ENCODE measurements around the gene AUTS2. TPM values are rescaled to one million over a fixed set of nuclear protein-coding genes. Genes with fewer than 3 reads are reported as not detected.

Gene AUTS2
- total and polyA plus RNA-seq, 2 of the 8 experiments (the other 6 are each of a cell fraction or from before 2014, with no cell fraction given): 25.9 to 101 TPM

DNA sequence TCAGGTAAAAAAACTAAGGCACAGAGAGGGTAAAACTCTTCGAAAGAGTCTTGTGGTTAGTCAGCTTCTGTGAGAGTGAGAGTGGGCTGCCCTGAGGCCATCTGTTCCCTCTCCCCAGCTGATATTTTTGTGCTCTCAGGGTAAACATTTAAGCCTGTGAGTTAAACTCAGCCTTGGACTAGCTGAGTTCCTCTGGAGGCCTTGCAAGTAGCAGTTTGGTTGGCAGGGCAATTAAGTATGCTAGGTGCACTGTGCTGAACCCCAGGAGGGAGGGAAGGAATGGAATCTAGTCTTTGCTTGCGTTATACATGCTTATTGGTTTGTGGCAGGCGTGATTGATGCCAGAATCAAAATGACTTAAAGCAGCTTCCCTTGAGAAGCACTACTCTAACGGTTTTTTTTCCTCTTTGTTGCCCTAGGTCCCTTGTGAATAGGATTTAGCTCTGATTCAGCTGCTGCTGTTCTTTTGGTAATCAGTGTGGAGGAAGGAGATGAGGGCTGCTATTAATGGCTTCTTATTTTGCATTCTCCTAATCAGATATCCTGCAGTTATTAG lies 140.2 kb downstream of the AUTS2 start:
- no peak overlapping the region for H3K4me3 ChIP-seq (ENCODE audit: extremely low read depth in 1 of 4, insufficient read depth in 2 of 4, low read depth in 3 of 4, low read length in 4 of 4)
- peaks cover 2 to 18% (median 7%) of the 10 kb centered on the region in 4 experiments; a peak in 4 of 7 replicates for H3K4me1 ChIP-seq (replicated peaks in 1 of 4; ENCODE audit: control insufficient read depth in 3 of 4, insufficient read depth in 4 of 4, low read length in 3 of 4)
- no peak for DNase-seq (ENCODE audit: low read depth in 1 of 2, low spot score in 2 of 2)

More for the DNA sequence above, 140.2 kb downstream of the AUTS2 start:
- Histone ChIP-seq H2AK5ac (ENCODE audit: low read depth, low read length) (no peak overlapping the region), H3K79me1 (ENCODE audit: low read depth, low read length) (no peaks in the 10 kb centered on the region), H3K23me2 (ENCODE audit: low read depth, low read length) (no peaks in the 10 kb centered on the region), H4K8ac (ENCODE audit: extremely low read depth, insufficient read depth, low read length) (no peak overlapping the region), H2AFZ (ENCODE audit: low read length) (no peak overlapping the region), H3K18ac (ENCODE audit: extremely low read depth, low read length) (no peak overlapping the region), H3K9ac (replicated peaks in 1 of 4; ENCODE audit: extremely low read depth in 1 of 4, low read depth in 3 of 4, low read length in 3 of 4) (no peak overlapping the region), H2BK12ac (ENCODE audit: low read depth, low read length) (no peak overlapping the region), H3K4me2 (ENCODE audit: insufficient read depth in 1 of 2, low read depth in 2 of 2, low read length in 2 of 2) (peak overlapping the region in 1 of 2 experiments; percentile 29; a peak in 2 of 4 replicates), H3K23ac (ENCODE audit: insufficient read length) (no peak overlapping the region), H3K4ac (replicated peaks; ENCODE audit: insufficient read length, low read depth, low read length) (no peak overlapping the region), H3K56ac (replicated peaks; ENCODE audit: insufficient read length, low read depth, low read length) (no peak overlapping the region), H2BK5ac (ENCODE audit: low read depth, low read length) (no peak overlapping the region), H2BK15ac (ENCODE audit: low read length) (no peak overlapping the region), H3K79me2 (ENCODE audit: control insufficient read depth in 1 of 2, insufficient read depth in 2 of 2, low read length in 2 of 2) (no peaks in the 10 kb centered on the region), H3K36me3 (ENCODE audit: control insufficient read depth in 2 of 4, insufficient read depth in 4 of 4, low read length in 3 of 4) (no peaks in the 10 kb centered on the region), H4K20me1 (replicated peaks in 1 of 2; ENCODE audit: control insufficient read depth in 1 of 2, insufficient read depth in 2 of 2, low read length in 2 of 2) (no peaks in the 10 kb centered on the region), H4K91ac (replicated peaks; ENCODE audit: insufficient read length, low read length) (no peak overlapping the region), H3K9me3 (ENCODE audit: insufficient read depth in 2 of 2, low read depth in 1 of 2, low read length in 1 of 2) (no peaks in the 10 kb centered on the region), H2BK20ac (ENCODE audit: low read length) (no peak overlapping the region), H2BK120ac (replicated peaks; ENCODE audit: low read depth, low read length) (no peak overlapping the region), H3K14ac (ENCODE audit: insufficient read length) (no peak overlapping the region), H3K27ac (ENCODE audit: low read depth, low read length) (no peak overlapping the region), H3K27me3 (replicated peaks in 1 of 4; ENCODE audit: control insufficient read depth in 3 of 4, extremely low read depth in 1 of 4, insufficient read depth in 3 of 4, low read length in 3 of 4) (no peaks in the 10 kb centered on the region), H4K5ac (ENCODE audit: insufficient read length, low read depth, low read length) (no peak overlapping the region)
- WGBS, 2 experiments (ENCODE audit: extremely low coverage in 1 of 2, insufficient coverage in 1 of 2, insufficient read length in 1 of 2, insufficient replicate concordance in 2 of 2, low coverage in 1 of 2, low lambda C conversion rate in 2 of 2, missing lambda C conversion rate in 1 of 2): 32% methylated on average over 4 of the region's 4 CpGs; no CpG with 5 or more reads in 1 of the 2 experiments
- TF ChIP-seq CBX5 (IDR thresholded peaks at IDR 0.05; ENCODE audit: low read depth, low read length) (no peak), CBX8 (IDR thresholded peaks at IDR 0.05; ENCODE audit: borderline replicate concordance, low read depth, low read length) (no peak), SUZ12 (IDR thresholded peaks at IDR 0.05; ENCODE audit: low read length) (no peak), GABPA (IDR thresholded peaks at IDR 0.05; ENCODE audit: borderline replicate concordance, insufficient read depth, low read length) (no peak), FOSL1 (IDR thresholded peaks at IDR 0.05; ENCODE audit: insufficient read depth, low read depth, low read length) (no peak), RBBP5 (IDR thresholded peaks at IDR 0.05; ENCODE audit: borderline replicate concordance, low read depth, low read length) (no peak), KDM1A (IDR thresholded peaks at IDR 0.05; ENCODE audit: borderline replicate concordance, low read length) (no peak), TAF7 (optimal IDR thresholded peaks at IDR 0.05; ENCODE audit: borderline replicate concordance, low read depth, low read length) (no peak)
- TF ChIP-seq, protein P1, sequence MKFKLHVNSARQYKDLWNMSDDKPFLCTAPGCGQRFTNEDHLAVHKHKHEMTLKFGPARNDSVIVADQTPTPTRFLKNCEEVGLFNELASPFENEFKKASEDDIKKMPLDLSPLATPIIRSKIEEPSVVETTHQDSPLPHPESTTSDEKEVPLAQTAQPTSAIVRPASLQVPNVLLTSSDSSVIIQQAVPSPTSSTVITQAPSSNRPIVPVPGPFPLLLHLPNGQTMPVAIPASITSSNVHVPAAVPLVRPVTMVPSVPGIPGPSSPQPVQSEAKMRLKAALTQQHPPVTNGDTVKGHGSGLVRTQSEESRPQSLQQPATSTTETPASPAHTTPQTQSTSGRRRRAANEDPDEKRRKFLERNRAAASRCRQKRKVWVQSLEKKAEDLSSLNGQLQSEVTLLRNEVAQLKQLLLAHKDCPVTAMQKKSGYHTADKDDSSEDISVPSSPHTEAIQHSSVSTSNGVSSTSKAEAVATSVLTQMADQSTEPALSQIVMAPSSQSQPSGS (IDR thresholded peaks at IDR 0.05; ENCODE audit: low read length): no peak
- CTCF ChIA-PET (ENCODE audit: partially characterized antibody): interaction anchor here (0.9 to 2.6 kb wide), 2 partner anchors 10 to 189 kb away, joined by 3 to 6 read pairs; no protein-coding TSS in a partner anchor
- FAIRE-seq: no peak
- POLR2A ChIA-PET (ENCODE audit: partially characterized antibody): no interaction called here
